Activated T-cell treated with anti-CD3 and anti-CD28 coated beads for 1 hour (primary cell): Measurements from ENCODE around the gene SNAI1.

ENCODE experiments used
- DNase-seq: peaks from one replicate; pipeline ENCODE4 v3.0.0-alpha.2; 2020; ENCODE audit warnings: low read depth

The SNAI1 gene

DNA sequence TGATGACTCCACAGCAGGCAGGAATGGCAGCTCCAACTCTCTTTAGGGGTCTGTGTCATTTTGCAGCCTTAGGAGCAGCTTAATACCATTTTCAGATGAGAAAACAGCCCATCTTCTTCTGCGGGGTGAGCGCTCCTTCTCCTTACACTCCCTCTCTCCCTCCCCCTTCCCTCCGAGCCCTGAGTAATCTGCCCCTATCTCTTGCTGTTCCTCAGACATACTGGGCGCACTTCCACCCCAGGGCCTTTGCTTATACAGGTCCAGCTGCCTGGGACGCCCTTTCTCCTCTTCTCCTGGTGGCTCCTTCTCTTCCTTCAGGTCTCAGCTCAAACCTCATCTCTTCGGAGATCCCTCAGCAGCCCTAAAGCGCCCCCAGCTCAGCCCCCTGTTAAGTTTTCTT, 54.8 kb downstream of the SNAI1 start:
- DNase-seq: no peak

- no peak for DNase-seq
Measured at GRCh38 chr20:50038169-50038568, 55.4 kb downstream of the SNAI1 start.
